Calu3 (cell line): ENCODE measurements around the gene FER. TPM values are rescaled to one million over a fixed set of nuclear protein-coding genes. Genes with fewer than 3 reads are reported as not detected.

Source experiments
- BruUV-seq: library from RNA; stranded (reverse); fragments of 400-500 nt; replicated peaks from 2 replicates; lab custom pipeline; 2021; lab: Mats Ljungman, UMichigan
- CTCF ChIA-PET: fragments of 300-600 bp; sonication (Branson Sonifier 250); formaldehyde crosslinking; loops from one replicate; lab custom pipeline; 2022; ENCODE audit warnings: antibody characterized with exemption; lab: Charles Lee
- DNase-seq: peaks from one replicate; pipeline ENCODE4 v3.0.0; 2022
- H3K27ac Mint-ChIP-seq: one replicate; pipeline ENCODE4 v1.8.0; 2022; ENCODE audit warnings: mixed read lengths; ENCODE audit not compliant: unreplicated experiment
- H3K27me3 Mint-ChIP-seq: one replicate; pipeline ENCODE4 v1.8.0; 2022; ENCODE audit warnings: mixed read lengths; ENCODE audit not compliant: unreplicated experiment
- H3K36me3 Mint-ChIP-seq: one replicate; pipeline ENCODE4 v1.8.0; 2022; ENCODE audit warnings: mild to moderate bottlenecking, moderate library complexity, mixed read lengths; ENCODE audit not compliant: insufficient read depth, unreplicated experiment
- H3K4me1 Mint-ChIP-seq: one replicate; pipeline ENCODE4 v1.8.0; 2022; ENCODE audit warnings: mild to moderate bottlenecking, low read depth, mixed read lengths; ENCODE audit not compliant: unreplicated experiment
- H3K4me3 Mint-ChIP-seq: one replicate; pipeline ENCODE4 v1.8.0; 2022; ENCODE audit warnings: mild to moderate bottlenecking, low read depth, moderate library complexity, mixed read lengths; ENCODE audit not compliant: unreplicated experiment
- H3K9me3 Mint-ChIP-seq: one replicate; pipeline ENCODE4 v1.8.0; 2022; ENCODE audit warnings: low read depth, mixed read lengths; ENCODE audit not compliant: unreplicated experiment
- intact Hi-C: fragments of 100-400 bp; cut with micrococcal nuclease; formaldehyde crosslinking; loops from one replicate; pipeline ENCODE4 v1.10.0; 2022; ENCODE audit not compliant: unreplicated experiment
- total RNA-seq: library from RNA; stranded (reverse); gene quantifications from 2 replicates; pipeline ENCODE4 v1.2.3, GENCODE V29; 2022
- TF ChIP-seq, protein P1 (sequence below): fragments of 200-600 bp; IDR thresholded peaks from one replicate; pipeline ENCODE4 v1.8.0; 2022; ENCODE audit warnings: antibody characterized with exemption; ENCODE audit not compliant: unreplicated experiment

Gene FER
- total RNA-seq, 1 experiment from 2014 or later = 32.9 TPM

DNA sequence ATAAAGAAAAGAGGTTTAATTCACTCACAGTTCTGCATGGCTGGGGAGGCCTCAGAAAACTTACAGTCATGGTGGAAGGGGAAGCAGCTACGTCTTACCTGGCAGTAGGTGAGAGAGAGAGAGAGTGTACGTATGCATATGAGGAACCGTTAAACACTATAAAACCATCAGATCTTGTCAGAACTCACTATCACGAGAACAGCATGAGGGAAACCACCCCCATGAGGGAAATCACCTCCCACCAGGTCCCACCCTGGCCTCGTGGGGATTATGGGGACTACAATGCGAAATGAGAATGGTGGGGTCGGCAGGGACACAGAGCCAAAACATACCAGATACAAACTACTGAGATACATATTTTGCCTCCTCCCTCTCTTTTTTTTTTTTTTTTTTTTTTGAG lies 10.8 kb upstream of the FER start:
- BruUV-seq = no TSS peak
- no peaks in the 10 kb centered on the region for H3K4me1 Mint-ChIP-seq
- TF ChIP-seq, protein P1, sequence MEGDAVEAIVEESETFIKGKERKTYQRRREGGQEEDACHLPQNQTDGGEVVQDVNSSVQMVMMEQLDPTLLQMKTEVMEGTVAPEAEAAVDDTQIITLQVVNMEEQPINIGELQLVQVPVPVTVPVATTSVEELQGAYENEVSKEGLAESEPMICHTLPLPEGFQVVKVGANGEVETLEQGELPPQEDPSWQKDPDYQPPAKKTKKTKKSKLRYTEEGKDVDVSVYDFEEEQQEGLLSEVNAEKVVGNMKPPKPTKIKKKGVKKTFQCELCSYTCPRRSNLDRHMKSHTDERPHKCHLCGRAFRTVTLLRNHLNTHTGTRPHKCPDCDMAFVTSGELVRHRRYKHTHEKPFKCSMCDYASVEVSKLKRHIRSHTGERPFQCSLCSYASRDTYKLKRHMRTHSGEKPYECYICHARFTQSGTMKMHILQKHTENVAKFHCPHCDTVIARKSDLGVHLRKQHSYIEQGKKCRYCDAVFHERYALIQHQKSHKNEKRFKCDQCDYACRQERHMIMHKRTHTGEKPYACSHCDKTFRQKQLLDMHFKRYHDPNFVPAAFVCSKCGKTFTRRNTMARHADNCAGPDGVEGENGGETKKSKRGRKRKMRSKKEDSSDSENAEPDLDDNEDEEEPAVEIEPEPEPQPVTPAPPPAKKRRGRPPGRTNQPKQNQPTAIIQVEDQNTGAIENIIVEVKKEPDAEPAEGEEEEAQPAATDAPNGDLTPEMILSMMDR = no peak
- no peak overlapping the region for H3K27ac Mint-ChIP-seq
- H3K36me3 Mint-ChIP-seq = no peaks in the 10 kb centered on the region
- H3K9me3 Mint-ChIP-seq = no peaks in the 10 kb centered on the region
- intact Hi-C loops = no loop called here
- CTCF ChIA-PET = no interaction called here
- no peaks in the 10 kb centered on the region for H3K27me3 Mint-ChIP-seq
- no peak for DNase-seq
- H3K4me3 Mint-ChIP-seq = no peak overlapping the region

DNA sequence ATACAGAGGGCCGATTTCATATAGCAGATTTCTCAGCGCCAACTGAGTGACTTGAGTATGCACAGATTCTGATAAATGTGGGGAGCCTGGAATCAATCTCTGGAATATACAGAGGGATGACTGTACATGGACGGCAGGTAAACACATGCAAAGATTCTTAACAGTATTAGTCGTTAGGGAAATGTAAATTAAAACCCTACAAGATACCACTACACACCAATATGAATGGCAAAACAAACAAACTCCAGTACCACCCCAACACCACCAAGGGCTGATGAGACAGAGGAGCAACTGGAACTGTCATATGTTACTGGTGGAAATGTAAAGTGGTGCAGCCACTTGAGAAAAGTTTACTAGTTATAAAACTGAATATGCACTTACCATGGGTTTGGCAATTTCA lies 8.3 kb upstream of the FER start:
- intact Hi-C loops = no loop called here
- Mint-ChIP-seq H3K9me3 (no peaks in the 10 kb centered on the region), H3K36me3 (no peaks in the 10 kb centered on the region), H3K4me1 (peaks cover 21% of the 10 kb centered on the region), H3K27ac (no peak overlapping the region), H3K4me3 (no peak overlapping the region), H3K27me3 (no peaks in the 10 kb centered on the region)
- CTCF ChIA-PET = no interaction called here
- DNase-seq = no peak
- BruUV-seq = no TSS peak
- TF ChIP-seq, protein P1 = no peak

DNA sequence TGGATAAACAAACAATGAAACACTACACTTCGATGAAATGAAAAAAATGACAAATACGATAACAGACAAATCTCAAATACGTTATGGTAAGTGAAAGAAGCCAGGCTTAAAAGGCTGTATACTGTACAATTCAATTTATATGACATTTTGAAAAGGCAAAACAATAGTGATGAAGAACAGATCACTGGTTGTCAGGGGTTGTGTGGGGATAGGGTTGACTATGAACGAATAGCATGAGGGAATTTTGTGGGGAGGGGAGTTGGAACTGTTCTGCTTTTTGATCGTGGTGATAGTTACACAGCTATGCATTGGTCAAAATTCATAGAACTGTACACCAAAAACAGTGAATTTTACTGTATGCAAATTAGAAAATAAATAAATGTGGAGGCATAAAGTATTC lies 7.8 kb upstream of the FER start:
- intact Hi-C loops = no loop called here
- Mint-ChIP-seq H3K27me3 (no peaks in the 10 kb centered on the region), H3K4me3 (no peak overlapping the region), H3K27ac (no peak overlapping the region), H3K4me1 (peaks cover 21% of the 10 kb centered on the region), H3K9me3 (no peaks in the 10 kb centered on the region), H3K36me3 (no peaks in the 10 kb centered on the region)
- TF ChIP-seq, protein P1 = no peak
- CTCF ChIA-PET = no interaction called here
- BruUV-seq = no TSS peak
- DNase-seq = no peak

DNA sequence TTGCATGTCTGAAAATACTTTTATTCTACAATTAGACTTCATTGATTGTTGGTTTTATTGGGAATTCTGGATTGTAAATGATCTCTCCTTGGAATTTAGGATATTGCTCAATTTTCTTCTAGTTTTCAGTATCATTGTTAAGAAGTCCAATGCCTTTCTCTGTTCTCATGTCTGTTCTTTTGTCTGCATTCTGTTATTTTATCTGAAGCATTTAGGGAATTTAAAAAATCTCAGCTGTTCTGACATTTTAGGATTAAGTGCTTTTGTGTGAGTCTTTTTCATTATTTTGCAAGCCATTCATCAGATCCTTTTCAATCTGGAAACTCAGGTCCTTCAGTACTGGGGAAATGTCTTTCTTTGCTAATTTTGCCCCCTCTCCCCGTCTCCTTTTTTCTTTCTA lies 4.4 kb upstream of the FER start:
- no peak for DNase-seq
- TF ChIP-seq, protein P1 = no peak
- Mint-ChIP-seq H3K9me3 (no peaks in the 10 kb centered on the region), H3K36me3 (peaks cover 10% of the 10 kb centered on the region), H3K27me3 (no peaks in the 10 kb centered on the region), H3K4me3 (no peak overlapping the region), H3K27ac (no peak overlapping the region), H3K4me1 (peaks cover 21% of the 10 kb centered on the region)
- intact Hi-C loops = no loop called here
- no TSS peak for BruUV-seq
- CTCF ChIA-PET = no interaction called here
